CD14-positive monocyte (primary cell): Measurements from ENCODE around the gene ARFGAP2. TPM values are rescaled to one million over a fixed set of nuclear protein-coding genes. Genes with fewer than 3 reads are reported as not detected.

ENCODE experiments used
- DNase-seq, 3 donors: peaks; one replicate each; pipeline ENCODE4 v3.0.0-alpha.2; 2011 to 2022
- H2AFZ ChIP-seq: 2 replicates; pipeline ENCODE4 v1.6.0; 2012; ENCODE audit warnings: mild to moderate bottlenecking, low read depth, low read length, inconsistent platforms; ENCODE audit not compliant: insufficient read depth, poor library complexity, severe bottlenecking
- H3K27ac ChIP-seq, 2 donors: 1 replicate in 1 of 2; 2 replicates in 1 of 2; pipeline ENCODE4 v1.5.1; 2012 to 2013; ENCODE audit warnings: low read length in 2 of 2, control low read depth in 1 of 2, inconsistent platforms in 1 of 2, low read depth in 1 of 2, mild to moderate bottlenecking in 1 of 2
- H3K27me3 ChIP-seq, 2 donors: one replicate each; pipeline versions ENCODE4 v1.6.0 to v1.6.1; 2011 to 2013; ENCODE audit warnings: low read length in 2 of 2; ENCODE audit not compliant: control insufficient read depth in 2 of 2, insufficient read depth in 2 of 2
- H3K36me3 ChIP-seq, 2 donors: replicated peaks in 1 of 2; 1 replicate in 1 of 2; 2 replicates in 1 of 2; pipeline versions ENCODE4 v1.5.1 to v1.6.1; 2012 to 2013; ENCODE audit warnings: low read length in 2 of 2, control low read depth in 1 of 2, inconsistent platforms in 1 of 2, mild to moderate bottlenecking in 1 of 2; ENCODE audit not compliant: insufficient read depth in 2 of 2, control insufficient read depth in 1 of 2
- H3K4me1 ChIP-seq, 2 donors: 1 replicate in 1 of 2; 2 replicates in 1 of 2; pipeline versions ENCODE4 v1.5.1 to v1.6.1; 2012 to 2013; ENCODE audit warnings: low read length in 2 of 2, control low read depth in 1 of 2, inconsistent platforms in 1 of 2, mild to moderate bottlenecking in 1 of 2, moderate library complexity in 1 of 2; ENCODE audit not compliant: insufficient read depth in 2 of 2, control insufficient read depth in 1 of 2
- H3K4me2 ChIP-seq: replicated peaks from 2 replicates; pipeline ENCODE3; 2012; ENCODE audit warnings: low read length, moderate library complexity, mild to moderate bottlenecking; ENCODE audit not compliant: poor library complexity, severe bottlenecking; ENCODE audit errors: extremely low read depth
- H3K4me3 ChIP-seq, 3 experiments: fragments of 200-600 bp in 1 of 3; sonication (generic) in 1 of 3; replicated peaks in 1 of 3; 1 replicate in 2 of 3; 2 replicates in 1 of 3; pipeline ENCODE4 v1.5.1; 2011 to 2013; ENCODE audit warnings: low read length in 3 of 3, mild to moderate bottlenecking in 3 of 3, control low read depth in 2 of 3, low read depth in 2 of 3, inconsistent platforms in 1 of 3, moderate library complexity in 1 of 3
- H3K79me2 ChIP-seq: 2 replicates; pipeline ENCODE4 v1.6.0; 2012; ENCODE audit warnings: mild to moderate bottlenecking, control low read depth, inconsistent platforms, low read length, moderate library complexity; ENCODE audit not compliant: insufficient read depth
- H3K9ac ChIP-seq: 2 replicates; pipeline ENCODE4 v1.6.0; 2017; ENCODE audit warnings: low read length, mild to moderate bottlenecking; ENCODE audit not compliant: insufficient read depth, poor library complexity, severe bottlenecking
- H3K9me3 ChIP-seq, 2 donors: replicated peaks in 1 of 2; 1 replicate in 1 of 2; 2 replicates in 1 of 2; pipeline versions ENCODE4 v1.5.1 to v1.6.1; 2012 to 2013; ENCODE audit warnings: low read length in 2 of 2, control low read depth in 1 of 2; ENCODE audit not compliant: control insufficient read depth in 1 of 2, insufficient read depth in 1 of 2
- H4K20me1 ChIP-seq: 2 replicates; pipeline ENCODE4 v1.6.0; 2012; ENCODE audit warnings: mild to moderate bottlenecking, low read length, control low read depth, moderate library complexity; ENCODE audit not compliant: insufficient read depth
- H3K27ac Mint-ChIP-seq, 7 donors: one replicate each; pipeline ENCODE4 v1.8.0; 2020; ENCODE audit warnings: mild to moderate bottlenecking in 7 of 7, mixed read lengths in 7 of 7, moderate library complexity in 6 of 7, inconsistent platforms in 2 of 7
- H3K27me3 Mint-ChIP-seq, 3 donors: one replicate each; pipeline ENCODE4 v1.8.0; 2021 to 2022; ENCODE audit warnings: low read depth in 3 of 3, mild to moderate bottlenecking in 3 of 3, mixed read lengths in 3 of 3, moderate library complexity in 3 of 3, inconsistent platforms in 1 of 3
- H3K36me3 Mint-ChIP-seq, 2 donors: one replicate each; pipeline ENCODE4 v1.8.0; 2020; ENCODE audit warnings: mixed read lengths in 2 of 2, inconsistent platforms in 1 of 2, mild to moderate bottlenecking in 1 of 2
- H3K4me1 Mint-ChIP-seq: one replicate; pipeline ENCODE4 v1.8.0; 2020; ENCODE audit warnings: mild to moderate bottlenecking, mixed read lengths
- H3K4me3 Mint-ChIP-seq, 2 donors: one replicate each; pipeline ENCODE4 v1.8.0; 2020; ENCODE audit warnings: mild to moderate bottlenecking in 2 of 2, mixed read lengths in 2 of 2, moderate library complexity in 1 of 2
- H3K9me3 Mint-ChIP-seq, 7 donors: one replicate each; pipeline ENCODE4 v1.8.0; 2020 to 2022; ENCODE audit warnings: mixed read lengths in 7 of 7, mild to moderate bottlenecking in 6 of 7, moderate library complexity in 6 of 7, inconsistent platforms in 2 of 7
- WGBS: methylation state at CpG from one replicate; pipeline ENCODE4 v1.1.5; 2013; ENCODE audit warnings: missing lambda C conversion rate; ENCODE audit not compliant: insufficient coverage; 5-methylcytosine and 5-hydroxymethylcytosine counted together
- intact Hi-C, 2 donors: fragments of 100-400 bp; cut with micrococcal nuclease; formaldehyde crosslinking; loops; one replicate each; pipeline versions ENCODE4 v1.15.0 to v1.15.1; 2023
- polyA plus RNA-seq, 3 donors: library from polyadenylated mRNA; depleted of rRNA in 1 of 3; unstranded in 2 of 3; stranded (reverse) in 1 of 3; fragments of 300-500 nt in 2 of 3; fragments of >200 nt in 1 of 3; fragmentation: Illumina TruSeq in 2 of 3; gene quantifications; 1 replicate in 2 of 3; 2 replicates in 1 of 3; pipeline ENCODE4 v1.2.3, GENCODE V29; 2012 to 2021
- TF ChIP-seq, protein P1 (sequence below): fragments of 200-600 bp; IDR thresholded peaks from one replicate; pipeline ENCODE4 v1.8.0; 2022; ENCODE audit warnings: antibody characterized with exemption, mild to moderate bottlenecking

The ARFGAP2 gene
- polyA plus RNA-seq, 3 donors, result 59.7 to 129 (median 61.0) TPM

DNA sequence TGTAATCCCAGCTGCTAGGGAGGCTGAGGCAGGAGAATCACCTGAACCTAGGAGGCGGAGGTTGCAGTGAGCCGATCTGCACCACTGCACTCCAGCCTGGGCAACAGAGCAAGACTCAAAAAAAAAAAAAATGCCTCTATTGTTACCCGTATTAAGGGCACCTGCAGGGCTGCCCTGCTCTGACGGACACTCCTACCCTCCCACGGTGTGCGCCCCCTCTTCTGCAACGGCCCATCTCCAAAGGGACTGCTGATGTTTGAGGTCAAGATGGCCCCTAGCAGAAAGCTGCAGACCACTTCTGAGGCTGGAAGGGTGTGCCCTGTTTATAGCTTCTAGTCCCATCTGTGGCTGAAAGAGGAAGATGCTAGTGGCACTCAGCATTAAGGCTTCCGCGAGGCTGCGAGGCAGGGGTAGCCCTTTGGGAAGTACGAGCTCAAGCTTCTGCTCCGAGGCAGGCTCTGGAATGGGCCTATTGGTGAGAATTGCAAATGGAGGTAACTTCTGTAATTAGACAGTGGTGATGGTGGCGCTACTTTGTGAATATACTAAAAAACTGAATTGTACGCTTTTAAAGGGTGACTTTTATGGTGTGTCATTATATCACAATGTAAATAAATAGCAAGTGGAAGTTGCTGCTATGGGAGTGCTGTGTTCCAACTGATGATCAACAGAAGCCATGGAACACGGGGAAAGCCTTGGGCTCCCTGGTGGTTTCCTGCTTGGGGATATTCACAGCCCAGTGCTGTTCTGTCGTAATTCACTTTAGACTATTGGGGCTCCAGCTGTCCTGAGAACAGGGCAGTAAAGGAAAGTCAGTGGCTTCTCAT, 24.3 kb downstream of the ARFGAP2 start:
- H3K79me2 ChIP-seq, result no peaks in the 10 kb centered on the region
- peaks cover 6 to 9% of the 10 kb centered on the region in 2 donors for H3K36me3 Mint-ChIP-seq
- no peaks in the 10 kb centered on the region for H3K27me3 ChIP-seq
- peaks cover 3 to 10% (median 7%) of the 10 kb centered on the region in 3 donors for H3K27me3 Mint-ChIP-seq
- H3K4me3 ChIP-seq, result no peak overlapping the region
- H3K9me3 ChIP-seq, result no peaks in the 10 kb centered on the region
- 56% methylated on average over 13 of the region's 16 CpGs for WGBS
- H3K27ac ChIP-seq, result no peak overlapping the region
- H4K20me1 ChIP-seq, result no peaks in the 10 kb centered on the region
- no peak overlapping the region for H3K4me2 ChIP-seq
- H3K9me3 Mint-ChIP-seq, result no peaks in the 10 kb centered on the region
- H3K27ac Mint-ChIP-seq, result peak overlapping the region in 5 of 7 donors; percentile 3 to 83 (median 31)
- peaks cover 16% of the 10 kb centered on the region for H3K4me1 Mint-ChIP-seq
- H3K4me3 Mint-ChIP-seq, result no peak overlapping the region
- no peak overlapping the region for H3K9ac ChIP-seq
- peaks cover 0 to 3% of the 10 kb centered on the region in 2 donors for H3K4me1 ChIP-seq
- DNase-seq, result no peak
- TF ChIP-seq, protein P1, sequence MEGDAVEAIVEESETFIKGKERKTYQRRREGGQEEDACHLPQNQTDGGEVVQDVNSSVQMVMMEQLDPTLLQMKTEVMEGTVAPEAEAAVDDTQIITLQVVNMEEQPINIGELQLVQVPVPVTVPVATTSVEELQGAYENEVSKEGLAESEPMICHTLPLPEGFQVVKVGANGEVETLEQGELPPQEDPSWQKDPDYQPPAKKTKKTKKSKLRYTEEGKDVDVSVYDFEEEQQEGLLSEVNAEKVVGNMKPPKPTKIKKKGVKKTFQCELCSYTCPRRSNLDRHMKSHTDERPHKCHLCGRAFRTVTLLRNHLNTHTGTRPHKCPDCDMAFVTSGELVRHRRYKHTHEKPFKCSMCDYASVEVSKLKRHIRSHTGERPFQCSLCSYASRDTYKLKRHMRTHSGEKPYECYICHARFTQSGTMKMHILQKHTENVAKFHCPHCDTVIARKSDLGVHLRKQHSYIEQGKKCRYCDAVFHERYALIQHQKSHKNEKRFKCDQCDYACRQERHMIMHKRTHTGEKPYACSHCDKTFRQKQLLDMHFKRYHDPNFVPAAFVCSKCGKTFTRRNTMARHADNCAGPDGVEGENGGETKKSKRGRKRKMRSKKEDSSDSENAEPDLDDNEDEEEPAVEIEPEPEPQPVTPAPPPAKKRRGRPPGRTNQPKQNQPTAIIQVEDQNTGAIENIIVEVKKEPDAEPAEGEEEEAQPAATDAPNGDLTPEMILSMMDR, result no peak
- peaks cover 0 to 5% of the 10 kb centered on the region in 2 donors for H3K36me3 ChIP-seq
- intact Hi-C loops, result loop anchor here in 1 of 2 donors (2.0 kb wide), 1 partner anchor 264 kb away; no protein-coding TSS in a partner anchor
- H2AFZ ChIP-seq, result no peak overlapping the region

DNA sequence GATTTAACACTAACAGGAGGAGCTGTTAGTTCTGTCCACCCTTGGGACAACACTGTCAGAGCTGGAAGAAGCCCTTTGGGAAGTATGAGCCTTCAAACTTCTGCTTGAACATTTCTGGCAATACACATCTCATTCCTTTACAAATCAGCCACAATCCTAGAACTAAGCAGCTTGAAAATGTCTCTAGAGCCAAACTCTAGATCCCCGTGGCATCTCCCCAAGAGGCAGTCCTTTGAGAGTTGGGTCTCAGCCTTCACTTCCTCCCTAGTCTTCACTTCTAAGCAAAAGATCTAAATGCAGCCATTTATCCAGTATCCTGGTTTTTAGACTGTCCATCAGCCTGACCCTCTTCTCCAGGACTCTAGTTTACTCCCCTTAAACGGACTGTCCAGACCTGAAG, 26.9 kb downstream of the ARFGAP2 start:
- no peaks in the 10 kb centered on the region for H3K9me3 Mint-ChIP-seq
- no peak for DNase-seq
- no peaks in the 10 kb centered on the region for H3K27me3 ChIP-seq
- H3K36me3 ChIP-seq, result no peaks in the 10 kb centered on the region
- peaks cover 0 to 4% (median 3%) of the 10 kb centered on the region in 3 donors for H3K27me3 Mint-ChIP-seq
- TF ChIP-seq, protein P1, result no peak
- peaks cover 0 to 3% of the 10 kb centered on the region in 2 donors for H3K4me1 ChIP-seq
- H3K4me3 Mint-ChIP-seq, result no peak overlapping the region
- H3K9me3 ChIP-seq, result no peaks in the 10 kb centered on the region
- no peak overlapping the region for H3K27ac ChIP-seq
- no peaks in the 10 kb centered on the region for H3K79me2 ChIP-seq
- intact Hi-C loops, result no loop called here
- H3K36me3 Mint-ChIP-seq, result peaks cover 2 to 6% of the 10 kb centered on the region in 2 donors
- peaks cover 9% of the 10 kb centered on the region for H3K4me1 Mint-ChIP-seq
- H3K9ac ChIP-seq, result no peak overlapping the region
- H2AFZ ChIP-seq, result no peak overlapping the region
- H4K20me1 ChIP-seq, result no peaks in the 10 kb centered on the region
- H3K27ac Mint-ChIP-seq, result no peak overlapping the region
- no peak overlapping the region for H3K4me2 ChIP-seq
- no peak overlapping the region for H3K4me3 ChIP-seq
- WGBS, result 80% methylated on average over 1 of the region's 2 CpGs
